Measurements from ENCODE around the gene TPI1. TPM values are rescaled to one million over a fixed set of nuclear protein-coding genes. Genes with fewer than 3 reads are reported as not detected.
"Not testable (repeated sequence)": the region's sequence is repeated elsewhere in the genome, so short reads cannot be mapped to it uniquely, and the experiment has no call there.

TPI1 gene
- total RNA-seq, 6 donors from 2014 or later, result 137 to 407 (median 309) TPM

DNA sequence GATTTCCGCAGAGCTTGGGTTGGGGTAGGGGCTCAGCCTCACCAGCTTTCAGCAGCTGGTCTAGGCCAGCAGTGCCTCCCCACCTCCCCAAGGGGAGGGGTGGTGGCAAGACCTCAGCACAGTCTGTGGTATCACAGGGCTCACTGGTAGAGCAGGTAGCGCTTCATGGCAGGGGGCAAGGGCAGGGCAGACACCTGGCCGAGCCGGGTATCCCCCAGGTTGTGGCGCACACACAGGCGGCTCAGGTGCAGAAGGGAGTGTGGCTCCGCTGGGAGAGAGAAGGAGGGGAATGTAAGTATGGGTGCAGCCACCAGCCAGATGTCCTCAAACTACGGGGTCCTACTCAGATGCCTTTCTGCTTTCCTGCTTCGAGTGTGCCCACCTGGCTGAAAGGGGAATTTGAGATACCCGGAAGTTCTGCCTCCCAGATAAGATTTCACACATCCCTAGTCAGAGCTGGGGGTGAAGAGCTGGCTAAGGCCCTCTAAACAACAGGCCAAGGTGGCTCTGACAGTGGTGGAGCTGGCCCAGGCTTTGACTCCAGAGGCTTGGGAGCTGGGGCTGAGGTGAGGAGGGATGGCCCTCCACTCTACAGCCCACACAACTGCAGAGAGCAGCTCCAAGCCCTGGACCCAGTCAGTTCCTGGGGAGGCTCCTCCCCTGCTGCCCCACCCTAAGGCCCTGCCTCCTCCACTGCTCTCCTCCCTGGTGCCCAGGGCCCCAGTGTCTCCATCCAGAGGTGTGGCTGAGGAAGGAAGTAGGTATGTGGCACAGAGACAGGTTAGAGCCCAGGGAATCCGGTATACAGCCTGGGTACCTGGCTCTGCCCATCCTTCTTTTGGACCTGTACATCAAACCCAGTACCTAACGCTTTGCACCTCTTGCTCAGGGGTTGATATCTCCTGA, 4.0 kb downstream of the TPI1 start:
- H3K4me1 ChIP-seq, result peaks cover 49 to 71% (median 55%) of the 10 kb centered on the region in 4 donors

DNA sequence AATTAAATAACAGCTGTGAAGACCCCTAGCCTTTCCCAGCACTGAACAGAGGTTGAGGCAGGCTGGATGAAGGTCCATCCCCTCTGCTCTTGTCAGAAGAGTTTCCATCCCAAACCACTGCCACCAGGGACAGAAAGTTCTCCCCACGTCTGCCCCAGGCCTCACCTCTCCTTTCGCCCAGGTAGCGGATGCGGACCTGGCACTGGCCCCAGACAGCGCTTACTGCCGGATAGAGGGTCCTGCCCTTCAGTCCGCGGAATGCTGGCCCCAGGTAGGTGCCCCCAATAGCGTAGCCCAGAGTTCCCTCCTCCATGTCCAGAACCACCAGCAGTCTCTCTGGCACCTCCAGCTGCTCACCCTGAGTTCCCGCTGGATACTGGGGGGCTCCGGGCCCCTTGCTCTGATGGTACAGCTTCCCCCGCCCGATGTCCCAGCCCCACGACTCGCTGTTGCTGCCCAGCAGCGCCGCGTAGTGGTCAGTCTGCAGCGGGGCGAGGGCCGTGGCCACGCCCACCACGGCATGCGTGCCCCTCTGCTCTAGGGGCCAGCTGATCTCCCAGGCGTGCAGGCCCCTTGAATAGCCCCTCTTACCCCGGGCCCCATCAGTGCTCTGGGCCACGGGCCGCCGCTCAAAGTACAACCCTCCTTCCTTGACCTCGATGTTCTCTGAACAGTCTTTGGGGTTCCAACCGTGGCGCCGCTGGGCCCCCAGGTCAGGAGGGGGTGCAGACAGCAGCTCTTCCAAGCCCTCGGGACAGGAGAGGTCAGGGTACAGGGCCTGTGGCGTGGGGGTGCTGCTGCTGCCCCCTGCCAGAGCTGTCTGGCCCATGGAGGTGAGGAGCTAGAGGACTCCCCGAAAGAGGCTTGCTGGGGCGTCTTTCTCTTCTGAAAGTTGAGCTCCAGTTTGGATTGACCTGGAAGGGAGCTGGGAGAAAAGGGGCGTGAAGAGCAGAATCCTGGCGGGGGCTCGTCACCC, 5.0 kb downstream of the TPI1 start:
- TF ChIP-seq POLR2AphosphoS5 (IDR thresholded peaks at IDR 0.05) (peak; percentile 33 to 42), POLR2A (IDR thresholded peaks at IDR 0.05) (no peak)
- TF ChIP-seq, protein P1, sequence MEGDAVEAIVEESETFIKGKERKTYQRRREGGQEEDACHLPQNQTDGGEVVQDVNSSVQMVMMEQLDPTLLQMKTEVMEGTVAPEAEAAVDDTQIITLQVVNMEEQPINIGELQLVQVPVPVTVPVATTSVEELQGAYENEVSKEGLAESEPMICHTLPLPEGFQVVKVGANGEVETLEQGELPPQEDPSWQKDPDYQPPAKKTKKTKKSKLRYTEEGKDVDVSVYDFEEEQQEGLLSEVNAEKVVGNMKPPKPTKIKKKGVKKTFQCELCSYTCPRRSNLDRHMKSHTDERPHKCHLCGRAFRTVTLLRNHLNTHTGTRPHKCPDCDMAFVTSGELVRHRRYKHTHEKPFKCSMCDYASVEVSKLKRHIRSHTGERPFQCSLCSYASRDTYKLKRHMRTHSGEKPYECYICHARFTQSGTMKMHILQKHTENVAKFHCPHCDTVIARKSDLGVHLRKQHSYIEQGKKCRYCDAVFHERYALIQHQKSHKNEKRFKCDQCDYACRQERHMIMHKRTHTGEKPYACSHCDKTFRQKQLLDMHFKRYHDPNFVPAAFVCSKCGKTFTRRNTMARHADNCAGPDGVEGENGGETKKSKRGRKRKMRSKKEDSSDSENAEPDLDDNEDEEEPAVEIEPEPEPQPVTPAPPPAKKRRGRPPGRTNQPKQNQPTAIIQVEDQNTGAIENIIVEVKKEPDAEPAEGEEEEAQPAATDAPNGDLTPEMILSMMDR (IDR thresholded peaks at IDR 0.05), result peak; percentile 92 to 98 (median 96)
- H3K4me1 ChIP-seq, result peaks cover 42 to 65% (median 49%) of the 10 kb centered on the region in 4 donors
- H3K36me3 ChIP-seq, result peaks cover 3 to 24% (median 20%) of the 10 kb centered on the region in 4 donors
- H3K27ac ChIP-seq, result peak overlapping the region; percentile 83 to 93 (median 92)
- ATAC-seq (ENCODE audit: low FRiP score in 2 of 2), result peak; percentile 86 to 93
- H3K4me3 ChIP-seq, result peak overlapping the region; percentile 71 to 90 (median 82)
- H3K9me3 ChIP-seq, result no peaks in the 10 kb centered on the region
- WGBS, 2 donors, result 0 to 1% methylated on average over 5 to 38 of the region's 40 CpGs
- H3K27me3 ChIP-seq, result no peaks in the 10 kb centered on the region
- peak; percentile 91 to 97 for DNase-seq

More for the DNA sequence above, 4.0 kb downstream of the TPI1 start:
- H3K27me3 ChIP-seq, result no peaks in the 10 kb centered on the region
- H3K4me3 ChIP-seq, result peak overlapping the region in 3 of 4 donors; percentile 71 to 90 (median 78)
- H3K36me3 ChIP-seq, result peaks cover 3 to 24% (median 18%) of the 10 kb centered on the region in 4 donors
- no peak for ATAC-seq (ENCODE audit: low FRiP score in 2 of 2)
- no peaks in the 10 kb centered on the region for H3K9me3 ChIP-seq
- peak in 1 of 2 donors; percentile 72 for DNase-seq
- WGBS, 2 donors, result 53 to 68% methylated on average over 5 to 12 of the region's 12 CpGs
- TF ChIP-seq, protein P1 (IDR thresholded peaks at IDR 0.05), result no peak
- TF ChIP-seq POLR2A (IDR thresholded peaks at IDR 0.05), result peak in 1 of 4 donors; percentile 39
- H3K27ac ChIP-seq, result peak overlapping the region in 3 of 4 donors; percentile 90 to 93 (median 93)

DNA sequence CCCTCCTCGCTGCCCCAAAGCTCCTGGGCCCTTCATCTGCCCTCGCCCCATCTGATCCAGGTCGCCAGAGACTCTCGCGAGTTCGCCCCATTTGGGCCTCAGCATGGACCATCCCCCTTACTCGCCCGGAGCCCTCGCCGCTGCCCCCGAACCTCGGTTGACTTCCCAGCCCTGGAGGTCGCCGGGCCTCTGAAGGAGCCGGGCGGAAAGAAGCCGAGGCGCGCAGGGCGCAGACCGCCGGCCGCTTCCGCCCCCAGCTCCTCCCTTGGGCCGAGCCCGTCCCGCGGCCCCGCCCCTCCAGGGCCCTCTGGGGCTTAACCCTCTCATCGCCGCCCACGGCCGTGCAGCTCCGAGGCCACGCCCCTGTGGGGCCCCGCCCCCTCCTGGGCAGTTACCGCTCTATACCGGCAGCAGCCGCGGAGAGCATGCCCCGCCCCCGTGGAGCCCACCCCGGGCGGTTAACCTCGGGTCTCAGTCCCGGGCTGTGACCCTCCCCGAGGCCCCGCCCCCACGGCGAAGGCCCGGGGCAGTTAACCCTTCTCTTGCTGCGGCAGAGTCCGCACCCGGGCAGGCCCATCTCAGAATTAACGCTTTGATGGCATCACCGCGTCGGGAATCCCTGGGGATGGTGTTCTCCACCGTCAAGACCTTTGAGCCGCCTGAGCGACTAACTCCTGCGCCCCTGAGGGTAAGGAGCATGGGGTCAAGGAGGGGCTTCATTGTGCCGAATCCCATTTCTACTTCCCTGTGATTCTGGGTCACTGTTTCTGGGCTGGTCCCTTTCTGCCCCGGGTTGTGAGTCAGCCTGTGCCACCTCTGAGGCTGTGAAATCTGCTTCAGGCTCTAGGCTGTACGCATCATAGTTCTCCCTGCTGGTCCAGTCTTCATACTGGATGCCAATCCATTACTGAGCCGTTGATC, 6.0 kb downstream of the TPI1 start, which contains the start of gene SPSB2:
SPSB2 (minus strand) TSS at position 210 of the 921 bp plus-strand sequence. CDS start 402 bp downstream, outside the sequence.
- H3K4me1 ChIP-seq, result peaks cover 39 to 58% (median 46%) of the 10 kb centered on the region in 4 donors
- DNase-seq (peak; percentile 100), ATAC-seq (ENCODE audit: low FRiP score in 2 of 2) (peak; percentile 97 to 98)
- 0% methylated on average over 10 to 53 of the region's 66 CpGs for WGBS, 2 donors
- H3K36me3 ChIP-seq, result peaks cover 3 to 24% (median 20%) of the 10 kb centered on the region in 4 donors
- no peak for TF ChIP-seq EP300 (IDR thresholded peaks at IDR 0.05)
- TF ChIP-seq POLR2AphosphoS5 (IDR thresholded peaks at IDR 0.05), result peak; percentile 54 to 82
- peak in 3 of 4 donors; percentile 46 to 92 (median 85) for TF ChIP-seq POLR2A (IDR thresholded peaks at IDR 0.05)
- TF ChIP-seq, protein P1 (IDR thresholded peaks at IDR 0.05), result peak in 2 of 6 experiments; percentile 18 to 37
- peak within 1 kb of the TSS; percentile 71 to 90 (median 82) for H3K4me3 ChIP-seq
- no peaks in the 10 kb centered on the region for H3K27me3 ChIP-seq
- H3K9me3 ChIP-seq, result no peaks in the 10 kb centered on the region
- peak within 1 kb of the TSS; percentile 83 to 93 (median 92) for H3K27ac ChIP-seq

GRCh38 chr12:6874015-6874368, 6.7 kb downstream of the TPI1 start:
- not testable (repeated sequence) for H3K9me3 ChIP-seq; ATAC-seq (ENCODE audit: low FRiP score in 2 of 2); H3K27me3 ChIP-seq; DNase-seq
- 42 to 43% methylated on average over 9 of the region's 9 CpGs for WGBS, 2 donors
- H3K36me3 ChIP-seq, result peaks cover 3 to 24% (median 20%) of the 10 kb centered on the region in 4 donors
- peaks cover 33 to 51% (median 40%) of the 10 kb centered on the region in 4 donors for H3K4me1 ChIP-seq
- H3K27ac ChIP-seq, result peak overlapping the region; percentile 83 to 93 (median 92)
- peak overlapping the region in 3 of 4 donors; percentile 71 to 90 (median 78) for H3K4me3 ChIP-seq
